ENCODE measurements around the gene TAL2. TPM values are rescaled to one million over a fixed set of nuclear protein-coding genes. Genes with fewer than 3 reads are reported as not detected.

Gene TAL2
- total RNA-seq, result not detected

DNA sequence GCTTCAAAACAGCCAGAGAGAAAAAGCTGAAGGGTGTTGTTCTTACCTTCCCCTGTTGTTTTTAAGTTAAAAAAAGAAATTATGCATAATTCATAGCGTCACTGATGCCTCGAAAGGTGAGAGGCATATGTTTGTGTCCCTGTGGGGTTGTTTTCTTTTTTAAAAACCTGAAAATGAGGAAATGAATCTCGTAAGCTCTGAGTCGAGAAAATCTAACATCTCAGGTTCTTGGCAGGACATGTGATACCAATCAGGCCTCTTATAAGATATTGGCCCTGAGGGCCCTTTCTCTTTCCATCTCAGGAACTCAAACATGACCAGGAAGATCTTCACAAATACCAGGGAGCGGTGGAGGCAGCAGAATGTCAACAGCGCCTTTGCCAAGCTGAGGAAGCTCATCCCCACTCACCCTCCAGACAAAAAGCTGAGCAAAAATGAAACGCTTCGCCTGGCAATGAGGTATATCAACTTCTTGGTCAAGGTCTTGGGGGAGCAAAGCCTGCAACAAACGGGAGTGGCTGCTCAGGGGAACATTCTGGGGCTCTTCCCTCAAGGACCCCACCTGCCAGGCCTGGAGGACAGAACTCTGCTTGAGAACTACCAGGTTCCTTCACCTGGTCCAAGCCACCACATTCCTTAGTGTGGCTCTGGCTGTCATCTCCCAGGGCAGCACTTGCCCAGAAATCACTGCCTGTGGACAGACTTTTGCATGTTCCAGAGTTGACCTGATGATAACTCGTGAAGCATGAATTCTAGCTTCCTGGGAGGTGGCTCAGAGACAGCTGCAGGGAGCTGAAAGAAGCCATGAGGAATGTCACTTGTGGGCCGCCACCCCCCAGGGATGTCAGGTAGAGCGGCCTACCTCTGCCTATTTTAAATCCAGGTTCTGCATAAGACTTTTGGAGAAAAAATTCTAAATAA lies at the start of gene TAL2:
TSS of gene TAL2 (plus strand) at position 274 of the 921 bp plus-strand sequence. CDS start at position 314, 40 bp downstream.
- H3K36me3 ChIP-seq, result no peaks in the 10 kb centered on the region
- DNase-seq (ENCODE audit: extremely low spot score in 2 of 2), result peak in 1 of 2 donors; percentile 42
- no peaks in the 10 kb centered on the region for H3K9me3 ChIP-seq
- no peak within 1 kb of the TSS for H3K27ac ChIP-seq
- no peaks in the 10 kb centered on the region for H3K27me3 ChIP-seq
- intact Hi-C loops (cut with DNase I), result no loop called here
- no peaks in the 10 kb centered on the region for H3K4me1 ChIP-seq
- no peak within 1 kb of the TSS for H3K4me3 ChIP-seq
- TF ChIP-seq CTCF (IDR thresholded peaks at IDR 0.05), result no peak

GRCh38 chr9:105621001-105621400 lies 41.3 kb upstream of the TAL2 start:
- H3K36me3 ChIP-seq, result no peaks in the 10 kb centered on the region
- intact Hi-C loops (cut with DNase I), result no loop called here
- no peaks in the 10 kb centered on the region for H3K4me1 ChIP-seq
- no peak overlapping the region for H3K27ac ChIP-seq
- no peak overlapping the region for H3K4me3 ChIP-seq
- H3K27me3 ChIP-seq, result no peaks in the 10 kb centered on the region
- DNase-seq (ENCODE audit: extremely low spot score in 2 of 2), result no peak
- H3K9me3 ChIP-seq, result no peaks in the 10 kb centered on the region
- TF ChIP-seq POLR2A (IDR thresholded peaks at IDR 0.05) (no peak), POLR2AphosphoS5 (IDR thresholded peaks at IDR 0.05; ENCODE audit: insufficient read depth in 1 of 2, low read depth in 1 of 2) (no peak), CTCF (IDR thresholded peaks at IDR 0.05) (no peak)

DNA sequence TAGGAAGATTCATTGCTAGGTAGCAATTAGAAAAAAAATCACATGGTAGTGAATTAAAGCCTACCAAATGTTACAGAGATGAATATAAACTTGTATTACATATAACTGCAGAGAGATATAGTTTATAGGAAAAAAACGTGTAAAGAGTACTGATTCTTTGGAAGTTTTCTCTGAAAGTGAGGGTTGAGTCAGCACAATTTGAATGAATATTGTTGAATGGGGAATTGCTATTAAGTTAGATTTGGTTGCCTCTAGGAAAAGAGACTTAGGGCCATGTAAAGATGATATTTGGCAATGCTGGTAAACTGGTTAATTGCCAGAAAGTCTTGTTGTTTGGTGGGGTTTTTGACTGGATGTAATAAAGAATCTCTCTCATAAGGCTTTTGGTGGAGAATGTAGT lies 37.2 kb upstream of the TAL2 start:
- H3K27me3 ChIP-seq, result no peaks in the 10 kb centered on the region
- no peak overlapping the region for H3K27ac ChIP-seq
- no peaks in the 10 kb centered on the region for H3K36me3 ChIP-seq
- no peaks in the 10 kb centered on the region for H3K9me3 ChIP-seq
- intact Hi-C loops (cut with DNase I), result no loop called here
- H3K4me3 ChIP-seq, result no peak overlapping the region
- no peaks in the 10 kb centered on the region for H3K4me1 ChIP-seq
- TF ChIP-seq CTCF (IDR thresholded peaks at IDR 0.05) (no peak), POLR2A (IDR thresholded peaks at IDR 0.05) (no peak)
- DNase-seq (ENCODE audit: extremely low spot score in 2 of 2), result no peak

GRCh38 chr9:105632807-105633206 lies 29.4 kb upstream of the TAL2 start:
- TF ChIP-seq CTCF (IDR thresholded peaks at IDR 0.05) (no peak), POLR2A (IDR thresholded peaks at IDR 0.05) (no peak), POLR2AphosphoS5 (IDR thresholded peaks at IDR 0.05; ENCODE audit: insufficient read depth in 1 of 2, low read depth in 1 of 2) (no peak)
- H3K9me3 ChIP-seq, result no peaks in the 10 kb centered on the region
- no peaks in the 10 kb centered on the region for H3K4me1 ChIP-seq
- DNase-seq (ENCODE audit: extremely low spot score in 2 of 2), result no peak
- intact Hi-C loops (cut with DNase I), result no loop called here
- H3K4me3 ChIP-seq, result no peak overlapping the region
- H3K27me3 ChIP-seq, result no peaks in the 10 kb centered on the region
- H3K27ac ChIP-seq, result no peak overlapping the region
- H3K36me3 ChIP-seq, result no peaks in the 10 kb centered on the region

GRCh38 chr9:105633411-105633810 lies 28.8 kb upstream of the TAL2 start:
- no peaks in the 10 kb centered on the region for H3K4me1 ChIP-seq
- no peak overlapping the region for H3K27ac ChIP-seq
- no peaks in the 10 kb centered on the region for H3K36me3 ChIP-seq
- TF ChIP-seq CTCF (IDR thresholded peaks at IDR 0.05) (no peak), POLR2A (IDR thresholded peaks at IDR 0.05) (no peak), POLR2AphosphoS5 (IDR thresholded peaks at IDR 0.05; ENCODE audit: insufficient read depth in 1 of 2, low read depth in 1 of 2) (no peak)
- intact Hi-C loops (cut with DNase I), result no loop called here
- no peaks in the 10 kb centered on the region for H3K9me3 ChIP-seq
- DNase-seq (ENCODE audit: extremely low spot score in 2 of 2), result no peak
- H3K4me3 ChIP-seq, result no peak overlapping the region
- no peaks in the 10 kb centered on the region for H3K27me3 ChIP-seq

All from vagina (tissue), 2 donors.